GM21367 (cell line): ENCODE results near the gene GSTM4.
"Not testable (repeated sequence)": the region's sequence is repeated elsewhere in the genome, so short reads cannot be mapped to it uniquely, and the experiment has no call there.

ENCODE experiments used
- ATAC-seq: cut with Tn5 transposase; IDR thresholded peaks from one replicate; pipeline ENCODE4 v1.9.1; 2021; ENCODE audit not compliant: unreplicated experiment

Gene GSTM4

DNA sequence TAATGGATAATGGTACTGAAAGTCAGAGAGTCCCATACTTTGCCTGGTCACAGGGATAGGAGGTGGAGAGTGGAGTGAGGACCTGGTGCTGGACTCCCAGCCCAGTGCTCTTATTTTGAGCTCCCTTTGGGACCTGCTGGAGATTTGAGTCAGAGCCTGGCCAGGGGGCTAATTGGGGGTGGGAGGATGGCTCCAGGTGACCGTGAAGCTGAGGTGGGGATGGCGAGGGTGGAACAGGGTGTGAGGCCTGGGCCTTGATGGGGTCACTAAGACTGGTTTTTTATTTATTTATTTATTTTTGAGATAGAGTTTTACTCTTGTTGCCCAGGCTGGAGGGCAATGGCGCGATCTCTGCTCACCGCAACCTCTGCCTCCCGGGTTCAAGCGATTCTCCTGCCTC lies 18.5 kb upstream of the GSTM4 start:
- ATAC-seq = no peak

GRCh38 chr1:109639063-109639840 lies 16.6 kb upstream of the GSTM4 start:
- ATAC-seq = no peak

DNA sequence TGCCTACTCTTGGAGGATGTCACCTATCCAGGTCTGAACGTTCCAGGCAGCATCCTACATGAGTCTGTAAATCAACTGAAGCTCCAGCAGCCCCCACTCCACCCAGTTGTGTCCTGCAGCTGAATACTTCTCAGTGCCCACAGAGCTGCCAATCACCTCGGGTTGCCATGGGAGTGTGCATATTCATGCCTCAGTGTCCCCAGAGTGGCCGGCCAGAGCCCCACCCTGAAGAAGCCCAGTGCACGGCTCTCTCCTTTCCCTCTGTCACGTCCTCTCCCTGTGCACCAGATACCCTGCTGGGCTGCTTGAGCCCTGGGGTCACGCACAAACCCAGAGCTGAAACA lies 16.1 kb upstream of the GSTM4 start:
- ATAC-seq = no peak

GRCh38 chr1:109640285-109640865 lies 15.5 kb upstream of the GSTM4 start:
- ATAC-seq = peak; percentile 44

- ATAC-seq = no peak
These were observed 14.7 kb upstream of the GSTM4 start for GRCh38 chr1:109641078-109641740.

DNA sequence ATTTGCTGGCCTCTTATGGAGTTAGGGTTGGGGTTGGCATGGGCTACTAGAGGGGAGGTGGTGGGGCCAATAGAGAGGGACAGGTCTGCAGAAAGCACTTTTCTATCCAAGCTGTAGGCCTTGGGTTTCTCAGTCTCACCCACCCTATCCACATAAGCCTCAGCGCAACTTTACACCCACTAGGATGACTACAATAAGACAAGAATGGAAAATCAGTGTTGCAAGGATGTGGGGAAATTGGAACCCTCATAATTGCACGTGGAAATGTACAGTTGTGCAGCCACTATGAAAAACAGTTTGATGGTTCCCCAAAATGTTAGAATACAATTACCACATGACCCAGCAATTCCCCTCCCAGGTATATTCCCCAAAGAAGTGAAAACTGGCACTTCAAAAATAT lies 14.0 kb upstream of the GSTM4 start:
- no peak for ATAC-seq

- ATAC-seq = no peak
These were observed 13.3 kb upstream of the GSTM4 start for GRCh38 chr1:109642626-109643025.

DNA sequence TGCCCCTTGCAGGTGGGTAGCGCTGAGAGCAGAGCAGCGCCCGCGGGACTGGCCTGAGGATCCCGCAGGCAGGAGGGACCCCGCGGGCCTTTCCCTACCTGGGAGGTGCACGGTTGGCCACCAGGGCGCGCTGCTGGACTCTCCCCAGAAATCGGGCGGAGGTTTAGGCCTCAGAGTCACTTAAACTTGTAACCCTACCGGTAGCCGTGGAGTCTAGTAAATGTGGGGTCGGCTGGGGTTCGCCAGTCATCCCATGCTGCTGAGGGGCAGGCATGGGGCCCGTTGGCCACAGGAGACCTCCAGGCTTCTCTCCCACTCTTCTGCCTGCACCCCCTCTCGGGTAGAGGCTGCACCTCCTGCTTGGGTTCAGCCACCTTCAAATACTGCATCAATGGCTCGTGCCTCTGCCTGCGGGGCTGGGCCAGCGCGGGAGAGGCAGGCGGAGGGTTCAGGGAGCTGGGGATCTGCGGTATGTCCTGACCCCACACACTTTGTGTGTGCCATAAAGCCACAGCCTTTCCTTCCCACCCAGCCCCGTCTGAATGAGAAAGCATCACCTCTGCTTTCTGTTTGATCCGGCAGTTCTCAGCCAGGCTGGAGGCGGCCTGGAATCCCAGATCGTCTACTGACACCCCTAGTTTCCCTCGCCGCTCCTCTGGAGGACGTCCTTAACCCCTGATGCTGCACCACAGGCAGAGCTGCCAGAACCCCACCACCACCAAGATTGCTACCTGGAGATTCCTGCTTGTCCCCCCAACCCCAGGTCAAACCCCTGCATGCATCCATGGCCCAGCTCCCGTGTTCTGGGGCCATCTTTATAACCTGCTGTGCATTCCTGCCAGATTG lies 12.3 kb upstream of the GSTM4 start:
- peak; percentile 83 for ATAC-seq

- ATAC-seq = no peak
These were observed 11.2 kb upstream of the GSTM4 start for GRCh38 chr1:109644670-109645069.

- ATAC-seq = no peak
These were observed 6.4 kb upstream of the GSTM4 start for GRCh38 chr1:109649491-109649914.

GRCh38 chr1:109650609-109651008 lies 5.3 kb upstream of the GSTM4 start:
- no peak for ATAC-seq

- no peak for ATAC-seq
These were observed 3.5 kb upstream of the GSTM4 start for GRCh38 chr1:109652402-109652801.

GRCh38 chr1:109653306-109653705 lies 2.6 kb upstream of the GSTM4 start:
- no peak for ATAC-seq

DNA sequence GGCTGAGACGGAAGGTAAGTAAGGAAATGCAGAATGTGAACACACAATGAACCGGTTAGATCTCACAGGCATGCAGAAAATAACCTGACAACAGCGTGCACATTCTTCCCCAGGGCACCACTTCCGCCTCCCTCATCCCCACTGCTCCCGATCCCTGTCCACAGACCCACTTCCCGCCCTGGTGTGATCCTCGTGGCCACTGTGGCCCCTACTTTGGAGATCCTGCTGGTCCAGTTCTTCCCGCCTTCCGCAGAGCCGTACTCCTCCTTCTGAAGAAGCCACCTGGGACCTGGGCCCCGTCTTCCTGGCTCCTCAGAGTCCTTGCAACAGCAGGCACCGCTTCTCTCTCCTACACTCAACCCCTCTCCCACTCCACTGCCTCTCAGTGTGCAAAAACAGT lies 1.4 kb upstream of the GSTM4 start:
- no peak for ATAC-seq

DNA sequence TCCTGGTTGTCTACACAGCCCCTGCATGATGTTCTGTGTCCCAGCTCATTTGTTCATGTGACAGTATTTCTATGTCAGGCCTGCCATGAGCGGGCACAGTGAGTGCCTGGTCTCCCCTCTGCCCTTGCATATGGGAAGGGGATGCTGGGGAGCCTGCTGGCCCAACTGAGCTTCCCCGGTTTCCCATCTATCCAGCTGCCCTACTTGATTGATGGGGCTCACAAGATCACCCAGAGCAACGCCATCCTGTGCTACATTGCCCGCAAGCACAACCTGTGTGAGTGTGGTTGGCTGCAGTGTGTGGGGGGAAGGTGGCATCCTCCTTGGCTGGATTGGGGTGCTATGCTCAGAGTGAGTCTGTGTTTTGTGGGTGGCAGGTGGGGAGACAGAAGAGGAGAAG lies 1.5 kb downstream of the GSTM4 start:
- ATAC-seq = no peak

- ATAC-seq = no peak
These were observed 2.1 kb downstream of the GSTM4 start for GRCh38 chr1:109657970-109658369.

GRCh38 chr1:109658533-109659042 lies 2.7 kb downstream of the GSTM4 start:
- ATAC-seq = no peak

DNA sequence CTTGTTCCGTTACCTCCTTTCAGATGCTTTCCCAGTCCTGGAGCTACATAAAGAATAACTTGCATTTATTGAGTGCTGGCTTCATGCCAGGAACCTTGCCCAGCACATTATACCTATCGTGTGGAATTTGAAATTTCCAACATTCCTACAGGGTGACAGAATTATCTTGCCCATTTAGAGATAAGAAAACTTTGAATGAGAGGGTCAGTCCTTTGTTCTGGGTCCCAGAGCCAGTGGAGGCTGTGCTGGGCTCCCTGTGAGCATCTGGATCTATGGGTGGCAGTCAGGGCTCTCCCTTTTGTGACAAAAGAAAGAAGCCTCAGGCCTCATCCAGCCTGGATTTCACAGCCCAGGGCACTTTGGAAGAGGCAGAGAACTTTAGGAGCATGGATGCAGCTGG lies 3.2 kb downstream of the GSTM4 start:
- no peak for ATAC-seq

DNA sequence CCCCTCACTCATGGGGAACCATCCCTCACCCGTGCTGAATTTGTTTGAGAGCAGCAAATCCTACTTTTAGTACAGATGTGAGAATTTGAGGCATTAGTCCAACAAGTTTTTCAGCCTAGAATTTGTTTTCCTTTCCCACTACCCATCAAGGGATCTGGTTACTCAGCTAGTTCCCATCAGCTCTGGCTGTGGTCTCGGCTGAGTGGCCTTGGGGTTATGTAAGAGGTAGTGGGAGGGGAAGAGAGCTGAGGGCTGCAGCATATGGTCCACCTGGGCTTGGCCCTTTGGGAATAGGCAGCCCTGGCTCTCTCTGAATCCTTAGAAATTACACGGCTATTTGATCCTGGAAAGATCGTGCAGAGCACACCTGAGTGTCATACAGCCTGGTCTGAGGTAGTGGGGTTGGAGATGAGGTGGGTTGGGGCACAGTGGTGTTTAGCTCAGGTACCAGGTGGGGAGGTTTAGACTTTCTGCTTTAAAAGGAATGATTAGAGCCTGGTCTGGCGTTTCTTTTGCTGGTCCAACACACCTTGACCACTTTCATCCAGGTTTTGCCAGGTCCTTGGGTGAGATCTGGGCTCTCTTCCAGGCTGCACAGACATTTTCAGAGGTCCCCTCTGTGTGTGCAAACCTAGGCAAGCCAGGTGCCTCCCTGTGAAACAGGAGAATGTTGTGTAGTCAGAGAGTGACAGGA lies 4.2 kb downstream of the GSTM4 start:
- no peak for ATAC-seq

GRCh38 chr1:109660691-109661026 lies 4.8 kb downstream of the GSTM4 start:
- ATAC-seq = not testable (repeated sequence)

GRCh38 chr1:109661391-109661790 lies 5.5 kb downstream of the GSTM4 start:
- no peak for ATAC-seq
